GM12892 (cell line): Measurements from ENCODE around the gene RAB7B.
A peak's percentile ranks its signal among the peaks of the same experiment; 100 is the strongest.

Source experiments
- DNase-seq: peaks from one replicate; pipeline ENCODE4 v3.0.0; 2011; ENCODE audit not compliant: insufficient read length
- FAIRE-seq: peaks from 2 replicates; lab custom pipeline; 2011; peaks lifted over from hg19 to GRCh38; lab: Jason Lieb, UNC
- POLR2A ChIP-seq: IDR thresholded peaks from 2 replicates; pipeline ENCODE4 v1.6.1; 2011; ENCODE audit warnings: low read depth, low read length, control low read depth
- POLR2AphosphoS5 ChIP-seq: IDR thresholded peaks from 2 replicates; pipeline ENCODE4 v1.6.1; 2011; ENCODE audit warnings: low read depth, low read length, control low read depth
- TAF1 ChIP-seq: IDR thresholded peaks from 2 replicates; pipeline ENCODE4 v1.6.1; 2011; ENCODE audit warnings: low read depth, mild to moderate bottlenecking, control low read depth, low read length, borderline replicate concordance

RAB7B gene

DNA sequence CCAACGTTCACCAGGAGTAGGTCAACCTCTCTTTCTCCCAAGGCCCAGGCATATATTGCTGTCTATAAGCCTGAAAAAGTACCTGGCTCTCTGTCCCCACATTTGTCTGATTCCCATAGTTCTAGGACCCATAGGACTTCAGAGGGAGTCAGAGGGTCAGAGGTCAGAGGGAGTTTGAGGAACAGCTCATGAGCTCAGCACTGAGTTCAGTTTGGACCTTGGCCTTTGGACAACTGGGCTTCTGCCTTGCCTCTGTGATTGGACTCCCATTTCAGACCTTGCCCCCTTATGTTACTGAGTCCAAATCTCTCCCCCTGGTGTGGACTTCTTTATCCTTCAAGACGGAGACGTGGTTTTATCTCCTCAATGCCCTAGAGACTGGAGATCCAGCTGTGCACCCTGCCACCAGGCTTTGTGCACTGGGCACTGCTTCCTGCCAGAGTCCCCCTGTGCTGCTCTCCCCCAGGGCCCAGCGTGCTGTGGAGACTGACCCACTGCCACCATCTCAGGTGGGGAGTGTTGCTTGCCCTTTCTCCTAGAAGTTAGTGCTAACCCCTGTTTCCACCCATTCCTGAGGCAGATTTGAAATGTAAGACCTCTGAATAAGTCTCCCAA lies 17.3 kb upstream of the RAB7B start:
- no peak for TF ChIP-seq POLR2A
- no peak for TF ChIP-seq POLR2AphosphoS5
- no peak for TF ChIP-seq TAF1
- FAIRE-seq = no peak
- no peak for DNase-seq

DNA sequence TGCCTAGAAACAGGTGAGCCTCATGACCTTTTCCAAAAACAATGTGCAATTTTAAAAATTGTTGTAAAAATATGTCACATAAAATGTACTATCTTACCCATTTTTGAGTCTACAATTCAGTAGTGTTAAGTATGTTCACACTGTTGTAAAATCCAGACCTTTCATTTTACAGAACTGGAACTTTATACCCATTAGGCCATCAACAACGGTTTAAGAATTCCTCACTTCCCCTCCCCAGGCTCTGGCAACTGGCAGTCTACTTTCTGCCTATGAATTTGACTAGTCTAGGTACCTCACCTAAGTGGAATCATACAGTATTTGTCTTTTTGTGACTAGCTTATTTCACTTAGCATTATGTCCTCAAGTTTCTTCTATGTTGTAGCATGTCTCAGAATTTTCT lies 11.9 kb upstream of the RAB7B start:
- no peak for FAIRE-seq
- no peak for TF ChIP-seq TAF1
- no peak for TF ChIP-seq POLR2A
- TF ChIP-seq POLR2AphosphoS5 = no peak
- no peak for DNase-seq

DNA sequence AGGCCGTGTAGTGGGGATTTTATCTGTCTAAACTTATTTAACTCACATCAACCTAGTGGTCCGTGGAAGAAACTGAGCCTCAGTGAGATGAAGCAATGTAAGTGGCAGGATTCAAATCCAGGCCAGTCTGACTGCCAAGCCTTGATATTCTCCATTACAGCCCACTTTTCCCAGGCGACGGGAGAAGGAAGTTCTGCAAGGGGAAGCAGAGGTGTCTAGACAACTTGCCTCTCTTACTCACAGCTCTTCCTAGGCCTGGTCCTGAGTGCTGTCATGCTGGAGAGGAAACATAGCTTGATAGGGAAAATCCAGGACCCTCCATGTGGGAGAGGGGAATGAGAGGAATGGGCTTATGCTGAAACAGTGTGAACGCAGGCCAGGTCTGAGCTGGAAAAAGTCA lies 11.4 kb upstream of the RAB7B start:
- FAIRE-seq = no peak
- DNase-seq = no peak
- TF ChIP-seq TAF1 (no peak), POLR2A (no peak), POLR2AphosphoS5 (no peak)

DNA sequence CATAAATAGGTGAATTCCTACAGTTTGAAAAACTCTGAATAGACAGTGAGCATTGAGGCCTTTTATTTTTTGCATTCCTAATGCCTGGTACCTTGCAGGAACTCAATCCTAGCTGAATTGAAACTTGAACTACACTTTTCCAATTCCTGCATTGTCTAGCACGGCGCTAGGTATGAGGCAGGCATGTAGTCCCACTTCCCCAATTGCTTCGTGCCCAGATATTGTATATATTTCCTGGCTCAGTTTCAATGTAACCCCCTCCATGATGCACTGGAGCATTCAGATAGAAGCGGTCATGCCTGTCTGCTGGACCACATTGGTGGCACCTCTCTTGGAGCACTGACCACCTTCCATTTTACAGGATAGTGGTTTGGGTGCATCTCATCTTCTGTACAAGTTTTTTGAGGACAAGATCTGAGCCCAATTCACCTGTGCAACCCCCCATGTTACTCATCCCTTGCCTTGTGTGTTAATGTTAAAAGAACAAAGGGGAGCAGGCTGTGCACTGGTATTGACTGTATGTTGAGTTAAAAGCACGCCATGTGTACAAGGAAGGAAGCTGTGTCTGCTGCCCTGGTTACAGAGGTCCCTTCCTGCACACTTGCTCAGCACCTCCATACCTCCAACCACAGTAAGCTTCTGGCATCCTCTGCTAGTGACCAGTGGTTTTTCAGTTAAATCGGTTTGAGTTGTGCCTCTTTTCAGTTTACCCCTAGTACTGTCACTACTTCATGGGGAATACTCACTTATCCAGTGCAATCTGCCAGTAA lies 10.0 kb upstream of the RAB7B start:
- FAIRE-seq = no peak
- no peak for DNase-seq
- TF ChIP-seq POLR2AphosphoS5 (no peak), TAF1 (no peak), POLR2A (no peak)

DNA sequence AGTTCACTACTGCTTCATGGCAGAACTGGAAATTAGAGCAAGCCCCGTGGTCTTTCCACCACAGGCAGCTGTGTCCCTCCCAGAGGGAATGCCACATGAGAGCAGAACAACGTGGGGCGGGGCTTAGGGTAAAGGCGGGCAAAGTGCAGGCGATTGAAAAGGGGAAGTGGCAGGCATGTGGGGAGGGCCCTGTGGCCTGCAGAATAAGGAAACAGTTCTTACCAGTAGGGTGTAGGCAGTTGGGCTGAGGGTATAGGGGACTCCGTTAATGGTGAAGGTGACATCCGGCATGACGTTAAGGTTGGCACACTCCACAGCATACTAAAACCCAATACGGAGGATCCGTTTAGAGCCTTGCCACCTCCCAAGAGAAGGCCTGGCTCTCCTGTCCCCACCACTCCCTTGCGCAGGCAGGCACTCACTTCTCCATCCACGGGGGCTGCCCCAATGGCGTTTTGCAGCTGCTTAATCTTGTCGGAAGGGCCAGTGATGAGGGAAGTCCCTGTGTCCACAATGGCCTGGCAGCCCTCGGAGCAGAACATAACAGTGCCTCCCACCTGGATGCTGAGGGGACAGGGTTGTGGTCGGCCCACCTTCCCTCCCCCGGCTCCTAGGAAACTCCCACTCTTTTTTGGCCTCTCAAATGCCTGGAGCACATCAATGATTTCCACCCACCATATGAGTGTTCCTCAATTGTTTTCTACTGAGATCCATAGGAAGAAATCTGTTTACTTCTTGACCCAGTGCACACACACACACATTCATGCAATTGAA lies 9.1 kb upstream of the RAB7B start:
- TF ChIP-seq POLR2AphosphoS5 = no peak
- TF ChIP-seq POLR2A = no peak
- TF ChIP-seq TAF1 = no peak
- DNase-seq = no peak
- FAIRE-seq = peak; percentile 93

DNA sequence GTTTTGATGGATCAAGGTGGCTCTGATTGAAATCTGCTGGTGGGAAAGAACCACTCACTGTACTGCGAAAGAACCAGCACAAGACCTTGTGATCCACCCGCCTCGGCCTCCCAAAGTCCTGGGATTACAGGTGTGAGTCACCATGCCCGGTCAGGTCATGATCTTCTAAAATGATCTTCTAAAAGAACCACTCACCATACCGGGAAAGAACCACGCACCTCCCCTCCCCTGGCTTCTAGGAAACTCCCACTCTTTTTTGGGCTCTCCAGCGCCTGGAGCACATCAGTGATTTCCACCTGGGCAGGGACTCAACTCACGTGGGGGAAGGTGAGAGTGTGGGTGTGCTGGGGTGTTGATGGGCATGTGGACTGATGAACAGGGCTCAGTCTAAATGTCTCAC lies 7.9 kb upstream of the RAB7B start:
- no peak for FAIRE-seq
- DNase-seq = no peak
- TF ChIP-seq TAF1 (no peak), POLR2AphosphoS5 (no peak), POLR2A (no peak)

DNA sequence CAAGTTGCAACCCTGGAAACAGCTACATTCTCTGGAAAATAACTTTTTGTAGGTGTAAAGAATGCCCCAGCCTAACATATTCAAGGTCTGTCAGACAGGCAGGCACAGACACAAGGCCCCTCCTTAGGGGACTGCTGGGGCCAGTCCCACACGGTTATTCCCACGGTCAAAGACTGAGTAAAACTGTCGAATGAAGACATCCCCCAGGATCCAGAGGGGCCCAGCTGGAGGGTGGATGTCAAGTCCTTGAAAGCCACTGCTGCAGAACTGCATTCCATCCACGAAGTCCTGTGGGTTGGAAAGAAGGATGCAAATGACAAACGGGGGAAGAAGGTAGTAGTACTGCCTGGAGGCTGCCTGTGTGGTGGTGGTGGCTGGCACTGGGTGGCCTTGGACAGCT lies 6.9 kb upstream of the RAB7B start:
- TF ChIP-seq TAF1 (no peak), POLR2AphosphoS5 (no peak), POLR2A (no peak)
- FAIRE-seq (no peak), DNase-seq (no peak)

DNA sequence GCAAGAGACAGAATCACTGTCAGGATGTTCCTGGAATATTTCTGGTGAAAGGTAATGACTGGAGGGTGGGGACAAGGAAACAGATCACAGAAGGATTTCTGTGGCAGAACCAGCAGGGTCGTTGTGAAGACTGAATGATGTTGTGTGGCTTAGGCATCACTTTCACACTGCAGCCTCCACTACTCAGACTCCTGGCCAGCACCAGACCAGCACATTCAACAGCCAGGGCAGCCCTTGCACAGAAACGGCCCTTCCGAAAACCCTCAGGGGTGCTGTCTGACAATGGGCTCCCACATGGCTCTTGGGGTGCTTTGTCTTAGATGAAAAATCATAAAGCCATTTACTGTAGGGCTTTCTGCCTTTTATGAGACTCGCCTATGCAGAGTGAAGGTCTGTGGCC lies 3.8 kb upstream of the RAB7B start:
- FAIRE-seq (no peak), DNase-seq (no peak)
- TF ChIP-seq POLR2A = no peak
- no peak for TF ChIP-seq TAF1
- no peak for TF ChIP-seq POLR2AphosphoS5

DNA sequence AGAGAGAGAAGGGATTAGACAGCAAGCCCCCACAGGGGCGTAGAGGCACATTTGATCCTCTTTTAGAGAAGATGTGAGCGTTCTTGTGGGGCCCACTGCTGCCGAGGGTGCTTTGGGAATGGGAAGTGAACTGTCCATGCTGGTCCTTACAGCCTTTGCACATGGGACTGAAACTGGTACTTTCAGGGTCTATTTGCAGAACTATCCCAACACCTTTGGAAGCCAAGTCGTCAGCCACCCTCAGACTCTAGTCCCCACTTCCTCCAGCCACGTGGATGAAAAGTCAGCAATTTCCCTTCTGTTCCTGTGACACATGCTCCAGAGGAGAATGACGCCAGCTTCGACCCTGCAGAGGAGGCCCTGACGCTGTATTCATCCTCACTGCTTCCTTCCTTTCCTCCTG lies 2.6 kb upstream of the RAB7B start:
- DNase-seq = no peak
- TF ChIP-seq POLR2A (no peak), POLR2AphosphoS5 (no peak), TAF1 (no peak)
- no peak for FAIRE-seq

DNA sequence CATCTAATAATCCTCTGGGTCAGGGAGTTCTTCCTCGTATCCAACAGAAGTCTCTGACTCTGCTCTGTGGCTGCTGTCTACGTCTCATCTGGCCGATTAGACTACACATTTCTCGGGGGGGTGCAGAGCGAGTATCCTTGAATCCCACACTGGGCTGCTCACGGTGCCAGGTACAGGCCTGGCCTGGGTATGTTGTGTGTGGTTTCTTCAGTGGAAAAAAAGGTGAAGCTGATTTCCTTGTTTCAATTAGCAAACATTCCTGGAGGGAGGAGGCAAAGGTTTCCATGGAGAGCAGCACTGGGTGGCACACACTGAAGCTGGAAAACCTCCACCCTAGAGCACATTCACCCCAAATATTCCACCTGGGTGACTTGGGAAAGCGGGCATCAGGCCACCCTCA lies 2.0 kb upstream of the RAB7B start:
- DNase-seq (no peak), FAIRE-seq (no peak)
- TF ChIP-seq POLR2AphosphoS5 (no peak), TAF1 (no peak), POLR2A (no peak)

DNA sequence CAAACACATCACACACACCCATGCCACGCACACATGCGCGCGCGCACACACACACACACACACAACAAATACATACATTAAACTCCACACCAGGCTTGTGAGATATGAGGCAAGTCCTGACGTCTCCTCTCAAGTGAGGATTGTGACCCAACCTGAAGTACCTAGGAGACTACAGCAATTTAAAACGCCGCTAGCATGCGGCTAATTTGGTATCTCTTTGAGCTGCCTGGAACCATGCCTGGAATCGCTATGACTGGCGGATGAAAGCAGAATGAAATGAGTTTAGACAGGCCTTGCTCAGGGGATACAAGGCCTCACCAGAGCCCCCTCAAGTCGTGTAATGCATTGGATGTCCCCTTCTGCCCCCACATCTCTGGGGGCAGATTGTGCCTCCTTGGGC lies 1.6 kb upstream of the RAB7B start:
- FAIRE-seq = no peak
- TF ChIP-seq POLR2A (no peak), TAF1 (no peak), POLR2AphosphoS5 (no peak)
- no peak for DNase-seq
